HEK293 (cell line): ENCODE data around the gene KMT2D.

Experiments
- CTCF ChIA-PET: fragments of 350-600 bp; formaldehyde crosslinking; extraction: SDS; loops from one replicate; lab custom pipeline; 2021; ENCODE audit warnings: antibody characterized with exemption; lab: Yijun Ruan, JAX
- POLR2A ChIA-PET: fragments of 300-600 bp; formaldehyde crosslinking; extraction: SDS; loops from one replicate; lab custom pipeline; 2020; ENCODE audit warnings: antibody characterized with exemption, inconsistent platforms; lab: Yijun Ruan, JAX
- H3K27ac ChIP-seq: fragments of 200-500 bp; sonication (Bioruptor generic); 2 replicates; pipeline ENCODE4 v1.5.1; 2014; ENCODE audit warnings: low read depth, low read length, control low read depth, inconsistent platforms; ENCODE audit errors: extremely low read depth
- H3K36me3 ChIP-seq, 2 experiments: fragments of 200-500 bp in 1 of 2; sonication (Bioruptor generic) in 1 of 2; 1 replicate in 1 of 2; 2 replicates in 1 of 2; pipeline ENCODE4 v1.5.1; 2014 to 2017; ENCODE audit warnings: inconsistent platforms in 2 of 2, low read length in 2 of 2; ENCODE audit not compliant: control insufficient read depth in 2 of 2, insufficient read depth in 1 of 2
- H3K4me1 ChIP-seq: fragments of 200-500 bp; sonication (Bioruptor generic); 2 replicates; pipeline ENCODE4 v1.5.1; 2014; ENCODE audit warnings: mild to moderate bottlenecking, low read length, inconsistent platforms; ENCODE audit not compliant: control insufficient read depth, insufficient read depth
- H3K4me3 ChIP-seq: 2 replicates; pipeline ENCODE4 v1.5.1; 2011; ENCODE audit warnings: low read depth, mild to moderate bottlenecking, control low read depth, low read length, moderate library complexity
- H3K9me3 ChIP-seq: fragments of 200-500 bp; sonication (Bioruptor generic); 2 replicates; pipeline ENCODE4 v1.5.1; 2014; ENCODE audit warnings: low read depth, low read length, inconsistent platforms; ENCODE audit not compliant: control insufficient read depth, insufficient read depth
- GLIS1 ChIP-seq: fragments of 450-650 bp; formaldehyde crosslinking; IDR thresholded peaks from 2 replicates; pipeline ENCODE4 v1.5.1; 2016; ENCODE audit warnings: missing biosample characterization, missing genetic modification characterization
- GLIS2 ChIP-seq: fragments of 450-650 bp; formaldehyde crosslinking; IDR thresholded peaks from 2 replicates; pipeline ENCODE4 v1.5.1; 2016; ENCODE audit warnings: missing biosample characterization, missing genetic modification characterization
- HOXD13 ChIP-seq: sonication (generic); formaldehyde crosslinking; IDR thresholded peaks from 2 replicates; pipeline ENCODE4 v1.8.0; 2022; ENCODE audit warnings: missing genetic modification reagents, borderline replicate concordance
- KLF10 ChIP-seq: fragments of 450-650 bp; IDR thresholded peaks from 2 replicates; pipeline ENCODE4 v1.5.1; 2018; ENCODE audit warnings: missing biosample characterization, mild to moderate bottlenecking, missing genetic modification characterization
- KLF9 ChIP-seq: fragments of 450-650 bp; formaldehyde crosslinking; IDR thresholded peaks from 2 replicates; pipeline ENCODE4 v1.5.1; 2016; ENCODE audit warnings: missing biosample characterization, missing genetic modification characterization, low read depth
- OVOL3 ChIP-seq: fragments of 450-650 bp; formaldehyde crosslinking; IDR thresholded peaks from 2 replicates; pipeline ENCODE4 v1.5.1; 2016; ENCODE audit warnings: missing biosample characterization, missing genetic modification characterization
- WT1 ChIP-seq: fragments of 450-650 bp; formaldehyde crosslinking; IDR thresholded peaks from 2 replicates; pipeline ENCODE4 v1.5.1; 2016; ENCODE audit warnings: missing biosample characterization, missing genetic modification characterization
- YY1 ChIP-seq: fragments of 450-650 bp; formaldehyde crosslinking; IDR thresholded peaks from 2 replicates; pipeline ENCODE4 v1.5.1; 2018; ENCODE audit warnings: missing biosample characterization, missing genetic modification characterization
- ZBTB1 ChIP-seq: fragments of 450-650 bp; formaldehyde crosslinking; IDR thresholded peaks from 2 replicates; pipeline ENCODE4 v1.5.1; 2016; ENCODE audit warnings: missing biosample characterization, missing genetic modification characterization
- ZBTB17 ChIP-seq: fragments of 450-650 bp; formaldehyde crosslinking; IDR thresholded peaks from 2 replicates; pipeline ENCODE4 v1.5.1; 2016; ENCODE audit warnings: missing biosample characterization, missing genetic modification characterization
- ZBTB21 ChIP-seq: fragments of 450-650 bp; formaldehyde crosslinking; IDR thresholded peaks from 2 replicates; pipeline ENCODE4 v1.5.1; 2017; ENCODE audit warnings: missing biosample characterization, missing genetic modification characterization
- ZBTB26 ChIP-seq: fragments of 450-650 bp; formaldehyde crosslinking; optimal IDR thresholded peaks from 2 replicates; pipeline ENCODE3; 2016; ENCODE audit warnings: missing biosample characterization, mild to moderate bottlenecking, missing genetic modification characterization
- ZBTB48 ChIP-seq: fragments of 450-650 bp; formaldehyde crosslinking; IDR thresholded peaks from 2 replicates; pipeline ENCODE4 v1.5.1; 2016; ENCODE audit warnings: missing biosample characterization, missing genetic modification characterization
- ZFP37 ChIP-seq: fragments of 450-650 bp; formaldehyde crosslinking; IDR thresholded peaks from 2 replicates; pipeline ENCODE4 v1.5.1; 2016; ENCODE audit warnings: missing biosample characterization, missing genetic modification characterization
- ZNF138 ChIP-seq: fragments of 450-650 bp; formaldehyde crosslinking; IDR thresholded peaks from 2 replicates; pipeline ENCODE4 v1.5.1; 2016; ENCODE audit warnings: missing biosample characterization, missing genetic modification characterization, borderline replicate concordance
- ZNF24 ChIP-seq: fragments of 450-650 bp; formaldehyde crosslinking; IDR thresholded peaks from 2 replicates; pipeline ENCODE4 v1.5.1; 2016; ENCODE audit warnings: missing biosample characterization, missing genetic modification characterization
- ZNF394 ChIP-seq: fragments of 450-650 bp; formaldehyde crosslinking; IDR thresholded peaks from 2 replicates; pipeline ENCODE4 v1.5.1; 2016; ENCODE audit warnings: missing biosample characterization, missing genetic modification characterization, mild to moderate bottlenecking, moderate library complexity, borderline replicate concordance
- ZNF488 ChIP-seq: fragments of 450-650 bp; formaldehyde crosslinking; IDR thresholded peaks from 2 replicates; pipeline ENCODE4 v1.5.1; 2016; ENCODE audit warnings: missing biosample characterization, missing genetic modification characterization
- ZNF600 ChIP-seq: fragments of 450-650 bp; formaldehyde crosslinking; IDR thresholded peaks from 2 replicates; pipeline ENCODE4 v1.5.1; 2016; ENCODE audit warnings: missing biosample characterization, missing genetic modification characterization
- ZNF692 ChIP-seq: fragments of 450-650 bp; formaldehyde crosslinking; IDR thresholded peaks from 2 replicates; pipeline ENCODE4 v1.5.1; 2016; ENCODE audit warnings: missing biosample characterization, missing genetic modification characterization
- ZNF76 ChIP-seq: fragments of 450-650 bp; formaldehyde crosslinking; IDR thresholded peaks from 2 replicates; pipeline ENCODE4; 2016; ENCODE audit warnings: low read depth, missing biosample characterization, missing genetic modification characterization, borderline replicate concordance
- ZNF830 ChIP-seq: fragments of 450-650 bp; IDR thresholded peaks from 2 replicates; pipeline ENCODE4 v1.5.0; 2018; ENCODE audit warnings: missing biosample characterization, missing genetic modification characterization, low read depth, mild to moderate bottlenecking, moderate library complexity
- ZNF843 ChIP-seq: fragments of 450-650 bp; formaldehyde crosslinking; IDR thresholded peaks from 2 replicates; pipeline ENCODE4 v1.5.1; 2016; ENCODE audit warnings: missing biosample characterization, missing genetic modification characterization
- ZSCAN16 ChIP-seq: fragments of 450-650 bp; formaldehyde crosslinking; IDR thresholded peaks from 2 replicates; pipeline ENCODE4 v1.5.1; 2016; ENCODE audit warnings: missing biosample characterization, missing genetic modification characterization
- TF ChIP-seq, protein P1 (sequence below): fragments of 450-650 bp; formaldehyde crosslinking; IDR thresholded peaks from 2 replicates; pipeline ENCODE4 v1.5.1; 2017; ENCODE audit warnings: missing biosample characterization, missing genetic modification characterization
- TF ChIP-seq, protein P2 (sequence below): fragments of 450-650 bp; IDR thresholded peaks from 2 replicates; pipeline ENCODE4 v1.5.1; 2018; ENCODE audit warnings: missing biosample characterization, mild to moderate bottlenecking, missing genetic modification characterization
- TF ChIP-seq, protein P3 (sequence below): IDR thresholded peaks from 2 replicates; pipeline ENCODE4 v1.6.1; 2011; ENCODE audit warnings: mild to moderate bottlenecking, low read depth, low read length, borderline replicate concordance

KMT2D gene

DNA sequence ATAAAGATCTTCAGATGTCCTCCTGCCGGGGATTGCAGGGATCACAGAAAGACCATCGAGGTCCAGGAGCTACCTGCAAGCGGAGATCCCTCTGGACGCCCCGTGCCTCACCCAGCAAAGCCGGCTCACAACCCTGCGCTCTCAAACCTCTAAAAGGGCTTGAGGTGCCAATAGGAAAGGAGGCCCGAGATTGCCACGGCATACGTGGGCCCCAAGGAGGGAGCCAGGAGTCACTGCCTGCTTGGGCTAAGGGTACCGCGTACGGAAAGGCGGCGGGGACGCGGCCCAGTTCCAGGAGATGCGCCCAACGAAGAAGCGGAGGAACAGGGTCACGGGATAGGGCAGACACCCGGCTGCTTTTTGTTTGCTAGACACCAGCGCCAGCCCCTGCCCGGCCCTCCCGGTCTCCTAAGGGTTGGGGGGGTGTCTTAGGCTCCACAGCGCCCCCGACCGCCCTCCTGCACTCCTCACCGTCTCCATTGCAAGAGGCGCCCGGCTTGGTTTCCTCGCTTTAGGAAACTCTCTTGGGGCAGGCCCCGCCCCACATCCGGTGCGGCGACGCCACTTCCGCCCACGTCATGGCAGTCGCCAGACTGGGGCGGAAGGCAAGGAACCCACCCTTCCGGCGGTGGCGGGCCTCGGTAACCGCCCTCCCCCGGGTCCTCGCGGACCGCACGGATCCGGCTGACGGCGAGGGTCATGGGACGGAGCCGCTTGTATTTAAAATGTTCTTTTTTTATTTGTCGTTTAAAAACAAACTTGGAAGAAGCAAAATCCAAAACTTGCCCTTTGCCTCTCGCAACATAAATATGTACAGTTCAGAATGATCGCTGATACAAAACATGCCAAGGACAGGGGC, 42.1 kb downstream of the KMT2D start, which contains the start of gene PRKAG1:
PRKAG1 (minus strand) TSS at position 516 of the 859 bp plus-strand sequence; CDS start at position 480, 36 bp downstream.
- ChIA-PET POLR2A (interaction anchor here (0.6 to 1.7 kb wide), 6 partner anchors 9 to 55 kb away, joined by 3 to 6 read pairs (median 4); partner anchors contain the start of gene RHEBL1), CTCF (interaction anchor here (0.6 to 2.1 kb wide), 12 partner anchors 10 to 983 kb away, joined by 3 to 12 read pairs (median 4); no protein-coding TSS in a partner anchor)
- Histone ChIP-seq H3K36me3 (peaks cover 8 to 27% of the 10 kb centered on the region in 2 experiments; a peak in 2 of 3 replicates), H3K27ac (peak within 1 kb of the TSS; percentile 84), H3K4me3 (peak within 1 kb of the TSS; percentile 95), H3K4me1 (no peaks in the 10 kb centered on the region; the same call in 1 of the 2 replicates), H3K9me3 (no peaks in the 10 kb centered on the region)
- TF ChIP-seq ZSCAN16 (tag by site-specific recombination) (0 out of 2 replicates have a peak, but pooled peaks have one; percentile 34), ZBTB26 (tag by site-specific recombination) (peak; percentile 46), ZNF394 (tag by site-specific recombination) (peak; percentile 69), ZNF843 (tag by site-specific recombination) (peak; percentile 42; the same call in 1 of the 2 replicates), KLF9 (tag by site-specific recombination) (peak; percentile 71; the same call in 1 of the 2 replicates), ZNF488 (no peak), ZNF600 (tag by site-specific recombination) (peak; percentile 42; the same call in 1 of the 2 replicates), YY1 (peak; percentile 69), ZBTB48 (peak; percentile 88), WT1 (peak; percentile 23; the same call in 1 of the 2 replicates), ZNF830 (no peak), OVOL3 (no peak), ZBTB17 (tag by site-specific recombination) (peak; percentile 58; the same call in 1 of the 2 replicates), ZNF76 (peak; percentile 37; the same call in 1 of the 2 replicates), GLIS1 (tag by site-specific recombination) (peak; percentile 42), ZNF692 (peak; percentile 75), ZBTB1 (no peak), ZNF138 (no peak), GLIS2 (tag by site-specific recombination) (peak; percentile 54; the same call in 1 of the 2 replicates), HOXD13 (CRISPR knock-in tag) (no peak), ZBTB21 (peak; percentile 98), KLF10 (peak; percentile 69; the same call in 1 of the 2 replicates), ZNF24 (tag by site-specific recombination) (peak; percentile 54; the same call in 1 of the 2 replicates), ZFP37 (peak; percentile 87; the same call in 1 of the 2 replicates)
- TF ChIP-seq, protein P1, sequence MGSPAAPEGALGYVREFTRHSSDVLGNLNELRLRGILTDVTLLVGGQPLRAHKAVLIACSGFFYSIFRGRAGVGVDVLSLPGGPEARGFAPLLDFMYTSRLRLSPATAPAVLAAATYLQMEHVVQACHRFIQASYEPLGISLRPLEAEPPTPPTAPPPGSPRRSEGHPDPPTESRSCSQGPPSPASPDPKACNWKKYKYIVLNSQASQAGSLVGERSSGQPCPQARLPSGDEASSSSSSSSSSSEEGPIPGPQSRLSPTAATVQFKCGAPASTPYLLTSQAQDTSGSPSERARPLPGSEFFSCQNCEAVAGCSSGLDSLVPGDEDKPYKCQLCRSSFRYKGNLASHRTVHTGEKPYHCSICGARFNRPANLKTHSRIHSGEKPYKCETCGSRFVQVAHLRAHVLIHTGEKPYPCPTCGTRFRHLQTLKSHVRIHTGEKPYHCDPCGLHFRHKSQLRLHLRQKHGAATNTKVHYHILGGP (tag by site-specific recombination) = no peak
- TF ChIP-seq, protein P2, sequence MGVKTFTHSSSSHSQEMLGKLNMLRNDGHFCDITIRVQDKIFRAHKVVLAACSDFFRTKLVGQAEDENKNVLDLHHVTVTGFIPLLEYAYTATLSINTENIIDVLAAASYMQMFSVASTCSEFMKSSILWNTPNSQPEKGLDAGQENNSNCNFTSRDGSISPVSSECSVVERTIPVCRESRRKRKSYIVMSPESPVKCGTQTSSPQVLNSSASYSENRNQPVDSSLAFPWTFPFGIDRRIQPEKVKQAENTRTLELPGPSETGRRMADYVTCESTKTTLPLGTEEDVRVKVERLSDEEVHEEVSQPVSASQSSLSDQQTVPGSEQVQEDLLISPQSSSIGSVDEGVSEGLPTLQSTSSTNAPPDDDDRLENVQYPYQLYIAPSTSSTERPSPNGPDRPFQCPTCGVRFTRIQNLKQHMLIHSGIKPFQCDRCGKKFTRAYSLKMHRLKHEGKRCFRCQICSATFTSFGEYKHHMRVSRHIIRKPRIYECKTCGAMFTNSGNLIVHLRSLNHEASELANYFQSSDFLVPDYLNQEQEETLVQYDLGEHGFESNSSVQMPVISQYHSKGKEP (tag by site-specific recombination) = peak; percentile 22; the same call in 1 of the 2 replicates
- TF ChIP-seq, protein P3, sequence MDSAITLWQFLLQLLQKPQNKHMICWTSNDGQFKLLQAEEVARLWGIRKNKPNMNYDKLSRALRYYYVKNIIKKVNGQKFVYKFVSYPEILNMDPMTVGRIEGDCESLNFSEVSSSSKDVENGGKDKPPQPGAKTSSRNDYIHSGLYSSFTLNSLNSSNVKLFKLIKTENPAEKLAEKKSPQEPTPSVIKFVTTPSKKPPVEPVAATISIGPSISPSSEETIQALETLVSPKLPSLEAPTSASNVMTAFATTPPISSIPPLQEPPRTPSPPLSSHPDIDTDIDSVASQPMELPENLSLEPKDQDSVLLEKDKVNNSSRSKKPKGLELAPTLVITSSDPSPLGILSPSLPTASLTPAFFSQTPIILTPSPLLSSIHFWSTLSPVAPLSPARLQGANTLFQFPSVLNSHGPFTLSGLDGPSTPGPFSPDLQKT = peak; percentile 26; the same call in 1 of the 2 replicates
